SH-SY5Y (cell line): ENCODE results near the gene MALT1.

Experiments
- GATA2 ChIP-seq: IDR thresholded peaks from 2 replicates; pipeline ENCODE4 v1.6.1; 2011; ENCODE audit warnings: mild to moderate bottlenecking, low read depth, low read length
- GATA3 ChIP-seq: IDR thresholded peaks from 2 replicates; pipeline ENCODE4 v1.6.1; 2011; ENCODE audit warnings: low read depth, mild to moderate bottlenecking, low read length, moderate library complexity

DNA sequence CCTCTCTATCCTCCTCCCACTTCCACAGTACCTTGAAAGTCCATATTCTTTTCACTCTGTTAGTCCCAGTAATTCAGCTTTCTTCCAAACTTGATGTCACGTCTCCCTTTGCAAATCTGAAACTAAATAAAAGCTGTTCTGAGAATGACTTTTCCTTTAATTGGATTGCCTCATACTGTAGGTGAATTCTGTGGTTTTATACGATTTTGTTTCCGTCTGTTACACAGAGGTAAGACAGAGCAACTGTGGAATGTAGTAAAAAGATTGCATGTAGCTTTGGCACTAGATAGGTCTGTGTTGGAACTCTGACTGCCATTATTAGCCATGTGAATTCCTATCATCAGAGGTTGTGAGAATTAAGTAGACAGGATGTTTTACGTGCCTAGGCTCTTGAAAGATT is 25.9 kb downstream of the MALT1 start:
- TF ChIP-seq GATA3 (no peak), GATA2 (no peak)
